Measurements from ENCODE around the gene TMEM179.

The TMEM179 gene

DNA sequence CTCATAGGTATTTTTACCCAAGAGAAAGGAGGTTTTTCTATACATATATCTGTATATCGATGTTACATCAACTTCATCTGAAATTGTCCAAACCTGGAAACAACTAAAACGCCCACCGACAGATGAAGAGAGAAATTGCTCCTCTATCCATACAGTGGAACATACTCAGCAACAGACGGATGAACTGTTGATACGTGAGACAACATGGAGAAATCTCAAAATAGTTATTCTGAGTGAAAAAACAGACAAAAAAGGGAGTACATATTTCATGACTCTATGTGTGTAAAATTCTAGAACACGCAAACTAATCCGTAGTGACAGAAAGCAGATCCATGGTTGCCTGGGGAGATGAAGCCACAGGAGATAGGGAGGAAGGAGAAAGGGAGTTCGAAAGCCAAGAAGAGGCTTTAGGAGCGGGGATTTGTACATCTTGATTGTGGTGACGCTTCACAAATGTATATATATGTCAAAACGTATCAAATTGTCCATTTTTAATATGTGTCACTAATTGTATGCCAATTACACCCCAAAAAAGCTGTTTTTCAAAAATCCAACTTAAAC, 62.6 kb downstream of the TMEM179 start:
- Histone ChIP-seq H3K9ac (ENCODE audit: low read depth, low read length) (no peak overlapping the region), H3K27me3 (ENCODE audit: insufficient read depth, low read length, poor library complexity) (peaks cover 14% of the 10 kb centered on the region), H3K27ac (ENCODE audit: low read length) (no peak overlapping the region), H3K4me1 (ENCODE audit: insufficient read depth, low read length) (no peaks in the 10 kb centered on the region), H3K4me2 (ENCODE audit: insufficient read depth, low read length) (no peak overlapping the region), H2AFZ (ENCODE audit: low read depth, low read length) (no peak overlapping the region), H4K20me1 (ENCODE audit: insufficient read depth, low read length) (no peaks in the 10 kb centered on the region; the same call in 1 of the 2 replicates), H3K79me2 (ENCODE audit: insufficient read depth, low read length) (no peaks in the 10 kb centered on the region), H3K4me3 (ENCODE audit: low read depth in 1 of 2, low read length in 2 of 2) (no peak overlapping the region), H3K9me3 (ENCODE audit: insufficient read depth, low read length, severe bottlenecking) (no peaks in the 10 kb centered on the region), H3K36me3 (ENCODE audit: insufficient read depth, low read length) (no peaks in the 10 kb centered on the region)
- TF ChIP-seq EZH2 (IDR thresholded peaks at IDR 0.05; ENCODE audit: borderline replicate concordance, low read depth, low read length, severe bottlenecking), result no peak
- TF ChIP-seq, protein P1, sequence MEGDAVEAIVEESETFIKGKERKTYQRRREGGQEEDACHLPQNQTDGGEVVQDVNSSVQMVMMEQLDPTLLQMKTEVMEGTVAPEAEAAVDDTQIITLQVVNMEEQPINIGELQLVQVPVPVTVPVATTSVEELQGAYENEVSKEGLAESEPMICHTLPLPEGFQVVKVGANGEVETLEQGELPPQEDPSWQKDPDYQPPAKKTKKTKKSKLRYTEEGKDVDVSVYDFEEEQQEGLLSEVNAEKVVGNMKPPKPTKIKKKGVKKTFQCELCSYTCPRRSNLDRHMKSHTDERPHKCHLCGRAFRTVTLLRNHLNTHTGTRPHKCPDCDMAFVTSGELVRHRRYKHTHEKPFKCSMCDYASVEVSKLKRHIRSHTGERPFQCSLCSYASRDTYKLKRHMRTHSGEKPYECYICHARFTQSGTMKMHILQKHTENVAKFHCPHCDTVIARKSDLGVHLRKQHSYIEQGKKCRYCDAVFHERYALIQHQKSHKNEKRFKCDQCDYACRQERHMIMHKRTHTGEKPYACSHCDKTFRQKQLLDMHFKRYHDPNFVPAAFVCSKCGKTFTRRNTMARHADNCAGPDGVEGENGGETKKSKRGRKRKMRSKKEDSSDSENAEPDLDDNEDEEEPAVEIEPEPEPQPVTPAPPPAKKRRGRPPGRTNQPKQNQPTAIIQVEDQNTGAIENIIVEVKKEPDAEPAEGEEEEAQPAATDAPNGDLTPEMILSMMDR (IDR thresholded peaks at IDR 0.05; ENCODE audit: borderline replicate concordance, extremely low read depth, low read length, poor library complexity, severe bottlenecking), result no peak
- no peak for DNase-seq
- ATAC-seq (ENCODE audit: insufficient read depth, low read depth), result no peak

Data from DND-41 (cell line).